H9 (cell line): Measurements from ENCODE around the gene FEZF1. TPM values are rescaled to one million over a fixed set of nuclear protein-coding genes. Genes with fewer than 3 reads are reported as not detected.

Experiments used
- DNase-seq: peaks from one replicate; pipeline ENCODE4 v3.0.0-alpha.2; 2017
- H2AFZ ChIP-seq: one replicate; pipeline ENCODE4 v1.6.1; 2013; ENCODE audit warnings: mild to moderate bottlenecking, low read length, control low read depth, moderate library complexity
- H2AK5ac ChIP-seq: 2 replicates; pipeline ENCODE4 v1.6.1; 2013; ENCODE audit warnings: low read length, control low read depth, mixed read lengths; ENCODE audit not compliant: insufficient read length
- H2BK120ac ChIP-seq: one replicate; pipeline ENCODE4 v1.6.1; 2013; ENCODE audit warnings: low read depth, mild to moderate bottlenecking, low read length, control low read depth, inconsistent platforms; ENCODE audit not compliant: poor library complexity, severe bottlenecking
- H2BK12ac ChIP-seq: 2 replicates; pipeline ENCODE4 v1.6.1; 2013; ENCODE audit warnings: low read length, control low read depth, mixed read lengths, low read depth; ENCODE audit not compliant: insufficient read length
- H2BK15ac ChIP-seq: 2 replicates; pipeline ENCODE4 v1.6.1; 2013; ENCODE audit warnings: low read depth, low read length, control low read depth
- H2BK20ac ChIP-seq: one replicate; pipeline ENCODE4 v1.6.1; 2013; ENCODE audit warnings: low read depth, mild to moderate bottlenecking, low read length, control low read depth, inconsistent platforms; ENCODE audit not compliant: poor library complexity, severe bottlenecking
- H2BK5ac ChIP-seq: 2 replicates; pipeline ENCODE4 v1.6.1; 2013; ENCODE audit warnings: low read length, control low read depth, mixed read lengths; ENCODE audit not compliant: insufficient read length
- H3K14ac ChIP-seq: 2 replicates; pipeline ENCODE4 v1.6.1; 2013; ENCODE audit warnings: low read length, control low read depth; ENCODE audit not compliant: insufficient read depth
- H3K18ac ChIP-seq: 2 replicates; pipeline ENCODE4 v1.6.1; 2013; ENCODE audit warnings: low read depth, mild to moderate bottlenecking, mixed read lengths, low read length, control low read depth; ENCODE audit not compliant: insufficient read length
- H3K23ac ChIP-seq: 2 replicates; pipeline ENCODE4 v1.6.1; 2013; ENCODE audit warnings: low read length, control low read depth, mixed read lengths, low read depth; ENCODE audit not compliant: insufficient read length
- H3K23me2 ChIP-seq: 2 replicates; pipeline ENCODE4 v1.6.1; 2013; ENCODE audit warnings: low read depth, mild to moderate bottlenecking, mixed read lengths, low read length, control low read depth; ENCODE audit not compliant: insufficient read length, poor library complexity, severe bottlenecking
- H3K27ac ChIP-seq: 2 replicates; pipeline ENCODE4 v1.5.1; 2013; ENCODE audit warnings: low read length, control low read depth, mixed read lengths, low read depth; ENCODE audit not compliant: insufficient read length
- H3K27me3 ChIP-seq: 2 replicates; pipeline ENCODE4 v1.6.1; 2013; ENCODE audit warnings: low read length, control low read depth, inconsistent platforms; ENCODE audit not compliant: insufficient read depth
- H3K4ac ChIP-seq: 2 replicates; pipeline ENCODE4 v1.6.1; 2013; ENCODE audit warnings: low read depth, mild to moderate bottlenecking, control low read depth, inconsistent platforms, low read length, moderate library complexity
- H3K4me1 ChIP-seq: 2 replicates; pipeline ENCODE4 v1.6.1; 2013; ENCODE audit warnings: low read length, control low read depth, inconsistent platforms; ENCODE audit not compliant: insufficient read depth
- H3K4me2 ChIP-seq: 2 replicates; pipeline ENCODE4 v1.6.1; 2013; ENCODE audit warnings: low read length, control low read depth, mixed read lengths; ENCODE audit not compliant: insufficient read length, insufficient read depth
- H3K56ac ChIP-seq: 2 replicates; pipeline ENCODE4 v1.6.1; 2013; ENCODE audit warnings: low read depth, mild to moderate bottlenecking, mixed read lengths, low read length, control low read depth; ENCODE audit not compliant: insufficient read length
- H3K79me1 ChIP-seq: 2 replicates; pipeline ENCODE4 v1.6.1; 2013; ENCODE audit warnings: low read depth, mild to moderate bottlenecking, moderate library complexity, low read length, control low read depth, inconsistent platforms; ENCODE audit not compliant: insufficient read depth, poor library complexity, severe bottlenecking
- H3K79me2 ChIP-seq: 2 replicates; pipeline ENCODE4 v1.6.1; 2013; ENCODE audit warnings: low read length, control low read depth, inconsistent platforms; ENCODE audit not compliant: insufficient read depth
- H3K9ac ChIP-seq: 2 replicates; pipeline ENCODE4 v1.6.1; 2013; ENCODE audit warnings: low read length, control low read depth, mixed read lengths; ENCODE audit not compliant: insufficient read length; ENCODE audit errors: extremely low read depth
- H3K9me3 ChIP-seq: one replicate; pipeline ENCODE4 v1.6.1; 2013; ENCODE audit warnings: low read depth, low read length, inconsistent platforms; ENCODE audit not compliant: control insufficient read depth
- H3T11ph ChIP-seq: one replicate; pipeline ENCODE4 v1.6.1; 2013; ENCODE audit warnings: mild to moderate bottlenecking, low read length, control low read depth, inconsistent platforms
- H4K20me1 ChIP-seq: one replicate; pipeline ENCODE4 v1.6.1; 2013; ENCODE audit not compliant: control insufficient read depth, insufficient read length, insufficient read depth
- H4K5ac ChIP-seq: 2 replicates; pipeline ENCODE4 v1.6.1; 2013; ENCODE audit warnings: low read depth, mild to moderate bottlenecking, mixed read lengths, low read length, control low read depth; ENCODE audit not compliant: insufficient read length
- H4K8ac ChIP-seq: replicated peaks from 2 replicates; pipeline ENCODE4 v1.6.1; 2013; ENCODE audit warnings: low read length, control low read depth, mixed read lengths, low read depth; ENCODE audit not compliant: insufficient read length
- H4K91ac ChIP-seq: 2 replicates; pipeline ENCODE4 v1.6.1; 2013; ENCODE audit warnings: low read depth, mild to moderate bottlenecking, moderate library complexity, mixed read lengths, low read length, control low read depth; ENCODE audit not compliant: insufficient read length
- H3K27ac Mint-ChIP-seq, 3 experiments: 2 replicates in 2 of 3; 3 replicates in 1 of 3; pipeline ENCODE4 v1.8.0; 2020 to 2021; ENCODE audit warnings: mixed read lengths in 3 of 3, mild to moderate bottlenecking in 1 of 3, moderate library complexity in 1 of 3
- H3K27me3 Mint-ChIP-seq: 2 replicates; pipeline ENCODE4 v1.8.0; 2021; ENCODE audit warnings: low read depth, mild to moderate bottlenecking, moderate library complexity, mixed read lengths
- H3K36me3 Mint-ChIP-seq, 3 experiments: 2 replicates in 2 of 3; 3 replicates in 1 of 3; pipeline ENCODE4 v1.8.0; 2020 to 2021; ENCODE audit warnings: low read depth in 3 of 3, mixed read lengths in 3 of 3; ENCODE audit not compliant: insufficient read depth in 1 of 3
- H3K4me1 Mint-ChIP-seq, 2 experiments: 2 replicates each; pipeline ENCODE4 v1.8.0; 2020; ENCODE audit warnings: mixed read lengths in 2 of 2
- H3K4me3 Mint-ChIP-seq, 2 experiments: 2 replicates in 1 of 2; 3 replicates in 1 of 2; pipeline ENCODE4 v1.8.0; 2020 to 2021; ENCODE audit warnings: mild to moderate bottlenecking in 2 of 2, mixed read lengths in 2 of 2, moderate library complexity in 1 of 2
- H3K9me3 Mint-ChIP-seq, 2 experiments: 2 replicates in 1 of 2; 3 replicates in 1 of 2; pipeline ENCODE4 v1.8.0; 2020; ENCODE audit warnings: mild to moderate bottlenecking in 2 of 2, mixed read lengths in 2 of 2, moderate library complexity in 1 of 2
- WGBS: extraction: QIAGEN DNeasy Blood & Tissue Kit; methylation state at CpG from one replicate; pipeline ENCODE4 v1.1.7; 2013; ENCODE audit warnings: missing lambda C conversion rate, low lambda C conversion rate, mixed read lengths; ENCODE audit not compliant: insufficient read length; ENCODE audit errors: extremely low coverage; 5-methylcytosine and 5-hydroxymethylcytosine counted together
- total RNA-seq: library from RNA; stranded (reverse); gene quantifications from 2 replicates; pipeline ENCODE4 v1.2.1, GENCODE V29; 2021
- TF ChIP-seq, protein P1 (sequence below): fragments of 200-600 bp; sonication (generic); conservative IDR thresholded peaks from 3 replicates; pipeline ENCODE4 v1.8.0; 2021; ENCODE audit warnings: antibody characterized with exemption, mild to moderate bottlenecking

Gene FEZF1
- total RNA-seq, 1 experiment from 2014 or later: 37.8 TPM

DNA sequence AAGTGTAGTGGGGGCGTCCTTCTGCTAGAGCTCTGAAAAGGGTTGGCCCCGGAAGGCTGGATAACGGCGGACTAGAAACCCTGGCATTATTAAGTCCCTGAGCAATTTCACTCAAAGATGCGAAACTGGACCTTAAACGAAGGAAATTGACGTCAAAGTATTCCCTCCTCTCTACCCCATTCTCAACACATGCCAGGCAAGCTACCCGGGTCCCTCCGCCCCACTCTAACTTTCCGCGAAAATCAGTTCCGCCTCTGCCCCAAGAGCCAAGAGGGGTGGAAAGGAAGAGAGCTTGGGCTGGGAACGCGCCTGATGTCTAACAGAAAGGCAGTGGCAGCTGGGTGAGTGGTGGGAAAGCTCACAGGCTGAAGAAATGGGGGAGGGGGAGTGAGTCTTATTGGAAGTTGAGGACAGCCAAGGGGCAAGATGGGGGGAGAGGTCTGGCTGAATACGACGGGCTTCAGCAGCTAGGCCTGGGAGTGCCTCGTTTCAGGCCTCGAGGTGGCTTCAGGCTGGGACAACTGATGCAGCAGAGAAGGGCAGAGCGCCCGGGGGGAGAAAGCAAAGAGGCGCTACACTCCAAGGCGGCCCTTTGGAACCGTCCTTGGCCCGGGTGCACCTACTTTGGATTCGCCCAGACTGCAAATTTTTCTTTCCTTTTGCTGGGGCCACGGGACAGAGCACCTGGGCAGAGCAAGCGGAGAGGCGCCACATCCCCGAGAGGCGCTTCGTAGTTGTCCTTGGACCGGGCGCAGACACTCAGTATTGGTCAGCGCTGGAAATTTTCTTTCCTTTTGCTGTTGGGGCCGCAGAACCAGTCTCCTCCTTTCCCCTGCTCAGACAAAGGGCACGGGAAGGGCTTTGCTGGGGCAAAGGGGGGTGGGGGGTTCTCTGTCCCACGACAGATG, 2.0 kb upstream of the FEZF1 start:
- Histone ChIP-seq H3K79me2 (no peaks in the 10 kb centered on the region; the same call in 1 of the 2 replicates), H3K79me1 (no peaks in the 10 kb centered on the region), H3K9ac (peak overlapping the region; percentile 24), H4K91ac (no peak overlapping the region), H3K23ac (no peak overlapping the region), H3K9me3 (no peaks in the 10 kb centered on the region), H2BK5ac (no peak overlapping the region), H3K23me2 (peaks cover 63% of the 10 kb centered on the region), H4K5ac (no peak overlapping the region), H3K56ac (no peak overlapping the region), H4K8ac (no peak overlapping the region), H4K20me1 (no peaks in the 10 kb centered on the region), H3K27me3 (peaks cover 25% of the 10 kb centered on the region; the same call in 1 of the 2 replicates), H3K4ac (no peak overlapping the region), H2BK12ac (no peak overlapping the region), H3K14ac (no peak overlapping the region; the same call in 1 of the 2 replicates), H2BK15ac (no peak overlapping the region), H2AK5ac (no peak overlapping the region), H3K18ac (no peak overlapping the region), H3T11ph (no peak overlapping the region), H3K4me1 (peaks cover 5% of the 10 kb centered on the region; the same call in 1 of the 2 replicates), H2BK120ac (no peak overlapping the region), H3K27ac (no peak overlapping the region), H2AFZ (no peak overlapping the region), H2BK20ac (no peak overlapping the region), H3K4me2 (peak overlapping the region; percentile 71)
- H3K27ac Mint-ChIP-seq: peak overlapping the region; percentile 28 to 98 (median 96); a peak in 6 of 7 replicates
- TF ChIP-seq, protein P1, sequence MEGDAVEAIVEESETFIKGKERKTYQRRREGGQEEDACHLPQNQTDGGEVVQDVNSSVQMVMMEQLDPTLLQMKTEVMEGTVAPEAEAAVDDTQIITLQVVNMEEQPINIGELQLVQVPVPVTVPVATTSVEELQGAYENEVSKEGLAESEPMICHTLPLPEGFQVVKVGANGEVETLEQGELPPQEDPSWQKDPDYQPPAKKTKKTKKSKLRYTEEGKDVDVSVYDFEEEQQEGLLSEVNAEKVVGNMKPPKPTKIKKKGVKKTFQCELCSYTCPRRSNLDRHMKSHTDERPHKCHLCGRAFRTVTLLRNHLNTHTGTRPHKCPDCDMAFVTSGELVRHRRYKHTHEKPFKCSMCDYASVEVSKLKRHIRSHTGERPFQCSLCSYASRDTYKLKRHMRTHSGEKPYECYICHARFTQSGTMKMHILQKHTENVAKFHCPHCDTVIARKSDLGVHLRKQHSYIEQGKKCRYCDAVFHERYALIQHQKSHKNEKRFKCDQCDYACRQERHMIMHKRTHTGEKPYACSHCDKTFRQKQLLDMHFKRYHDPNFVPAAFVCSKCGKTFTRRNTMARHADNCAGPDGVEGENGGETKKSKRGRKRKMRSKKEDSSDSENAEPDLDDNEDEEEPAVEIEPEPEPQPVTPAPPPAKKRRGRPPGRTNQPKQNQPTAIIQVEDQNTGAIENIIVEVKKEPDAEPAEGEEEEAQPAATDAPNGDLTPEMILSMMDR: no peak
- H3K4me3 Mint-ChIP-seq: peak overlapping the region; percentile 85 to 93
- H3K9me3 Mint-ChIP-seq: no peaks in the 10 kb centered on the region
- H3K27me3 Mint-ChIP-seq: peaks cover 98% of the 10 kb centered on the region
- H3K4me1 Mint-ChIP-seq: peaks cover 63 to 64% of the 10 kb centered on the region in 2 experiments
- DNase-seq: peak; percentile 82
- no CpG with 5 or more reads among the region's 37 CpGs for WGBS
- H3K36me3 Mint-ChIP-seq: peaks cover 8 to 76% (median 31%) of the 10 kb centered on the region in 3 experiments
